Measurements from ENCODE around the gene MPHOSPH8.

DNA sequence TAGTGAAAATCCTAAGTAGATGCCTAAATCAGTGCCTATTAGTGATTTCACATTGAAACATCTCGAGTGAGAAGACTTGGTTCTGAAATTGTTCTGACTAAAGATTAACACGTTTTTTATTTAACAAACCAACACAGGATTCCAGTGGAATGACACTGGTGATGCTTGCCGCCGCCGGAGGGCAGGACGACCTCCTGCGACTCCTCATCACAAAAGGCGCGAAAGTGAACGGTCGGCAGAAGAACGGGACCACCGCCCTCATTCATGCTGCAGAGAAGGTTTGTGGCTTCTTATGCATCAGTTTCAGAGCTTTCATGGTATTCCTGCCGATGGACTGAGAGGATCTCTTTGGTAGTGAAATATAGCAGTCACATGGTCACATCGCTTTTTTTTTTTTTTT lies 28.1 kb downstream of the MPHOSPH8 start:
- TF ChIP-seq POLR2A (IDR thresholded peaks at IDR 0.05) = no peak
- no peak for TF ChIP-seq EP300 (IDR thresholded peaks at IDR 0.05)

Measured in tibial nerve (tissue), 3 donors.